ENCODE data around the gene SNIP1. TPM values are rescaled to one million over a fixed set of nuclear protein-coding genes. Genes with fewer than 3 reads are reported as not detected.
"Not testable (repeated sequence)": the region's sequence is repeated elsewhere in the genome, so short reads cannot be mapped to it uniquely, and the experiment has no call there.

Gene SNIP1
- polyA plus RNA-seq, 1 donor: 13.8 TPM

DNA sequence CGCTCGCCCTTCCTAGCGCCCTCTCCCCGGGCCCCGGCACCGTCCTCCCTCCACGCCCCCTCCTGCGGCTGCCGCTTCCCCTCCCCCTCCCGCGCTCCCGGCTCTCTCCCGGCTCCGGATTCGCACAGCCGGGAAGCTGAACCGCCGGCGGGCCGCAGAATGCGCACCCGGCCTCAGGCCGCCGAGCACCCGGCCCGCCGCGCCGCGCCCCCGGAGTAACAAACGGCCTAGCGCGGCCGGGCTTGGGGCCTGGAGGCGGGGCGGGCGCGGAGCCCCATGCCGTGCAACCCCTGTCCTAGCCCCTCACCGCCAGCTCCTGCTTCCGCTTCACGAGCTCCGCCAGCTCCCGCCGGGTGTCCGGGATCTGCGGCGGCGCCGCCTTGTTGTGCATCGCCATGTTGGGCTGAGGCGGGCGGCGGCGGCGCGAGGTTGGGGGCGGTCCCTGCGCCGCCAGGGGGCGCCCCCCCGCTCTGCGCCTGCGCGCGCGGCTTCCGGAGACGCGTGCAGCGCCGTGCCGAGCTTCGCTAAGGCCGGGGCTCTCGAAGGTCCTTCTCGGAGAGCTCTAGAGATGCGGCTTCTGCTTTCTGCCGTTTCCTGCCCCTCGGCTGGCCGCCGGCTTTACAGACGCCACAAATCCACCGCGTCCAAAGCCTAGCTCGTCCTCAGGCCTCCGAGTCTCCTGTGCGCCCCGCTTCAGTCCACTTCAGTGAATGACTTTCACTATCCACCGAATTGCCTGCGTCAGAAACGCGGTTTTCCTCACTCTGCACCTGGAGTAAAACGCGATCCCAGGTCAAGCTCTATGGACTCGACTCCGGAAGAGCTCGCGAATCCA lies 39.5 kb downstream of the SNIP1 start, which contains the start of gene MEAF6:
Gene MEAF6 (minus strand): TSS at position 417 of the 835 bp plus-strand sequence. CDS start 20 bp downstream, at position 397.
- DNase-seq: peak; percentile 80

DNA sequence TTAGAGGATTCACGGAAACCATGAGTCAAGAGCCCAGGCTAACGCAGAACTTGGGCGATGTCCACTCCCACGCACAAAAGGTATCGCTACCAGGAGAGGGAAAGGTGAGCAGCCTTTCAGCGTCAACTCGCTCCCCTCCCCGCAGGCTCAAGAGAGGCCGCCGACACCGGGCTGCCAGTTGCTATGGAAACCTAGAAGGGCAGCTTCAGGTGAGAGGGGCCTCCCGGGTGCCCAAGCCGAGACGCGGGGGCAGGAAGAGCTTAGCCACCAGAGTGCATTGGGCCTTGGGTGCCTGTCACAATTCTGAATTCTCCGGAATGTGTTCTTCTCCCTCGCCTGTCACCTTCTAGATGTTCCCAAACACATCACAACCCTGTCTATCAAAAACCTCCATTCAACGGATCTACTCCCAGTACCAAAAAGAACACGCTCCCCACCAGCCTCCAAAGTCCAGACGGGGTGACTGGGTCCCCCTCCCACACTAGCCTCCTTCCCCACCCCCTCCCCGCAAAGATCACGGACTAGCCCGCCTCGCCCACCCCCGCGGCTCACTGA lies 40.2 kb downstream of the SNIP1 start:
- peak; percentile 40 for DNase-seq

DNA sequence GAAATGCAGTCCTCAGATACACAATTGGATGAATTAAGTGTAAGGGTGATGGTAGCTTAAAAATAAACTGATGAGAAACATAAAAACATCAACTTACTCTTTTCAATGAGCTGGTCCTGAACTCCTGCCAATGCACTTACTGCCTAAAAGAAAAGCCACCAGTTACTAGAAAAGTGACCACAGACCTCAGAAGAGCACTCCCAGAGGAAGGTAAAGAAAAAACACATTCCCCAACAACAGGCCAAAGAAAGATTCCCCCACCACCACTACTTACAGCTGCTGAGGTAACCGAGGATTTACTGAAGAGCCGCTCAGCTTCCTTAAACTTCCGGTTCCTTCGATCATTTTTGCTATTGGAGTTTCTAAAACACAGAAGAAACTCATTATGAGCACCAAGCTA lies 44.9 kb downstream of the SNIP1 start:
- DNase-seq: no peak

GRCh38 chr1:37506740-37507139 lies 47.4 kb downstream of the SNIP1 start:
- no peak for DNase-seq

GRCh38 chr1:37502791-37503190 lies 51.3 kb downstream of the SNIP1 start:
- not testable (repeated sequence) for DNase-seq

GRCh38 chr1:37502104-37502503 lies 52.0 kb downstream of the SNIP1 start:
- no peak for DNase-seq

GRCh38 chr1:37501661-37502060 lies 52.4 kb downstream of the SNIP1 start:
- peak; percentile 38 for DNase-seq

DNA sequence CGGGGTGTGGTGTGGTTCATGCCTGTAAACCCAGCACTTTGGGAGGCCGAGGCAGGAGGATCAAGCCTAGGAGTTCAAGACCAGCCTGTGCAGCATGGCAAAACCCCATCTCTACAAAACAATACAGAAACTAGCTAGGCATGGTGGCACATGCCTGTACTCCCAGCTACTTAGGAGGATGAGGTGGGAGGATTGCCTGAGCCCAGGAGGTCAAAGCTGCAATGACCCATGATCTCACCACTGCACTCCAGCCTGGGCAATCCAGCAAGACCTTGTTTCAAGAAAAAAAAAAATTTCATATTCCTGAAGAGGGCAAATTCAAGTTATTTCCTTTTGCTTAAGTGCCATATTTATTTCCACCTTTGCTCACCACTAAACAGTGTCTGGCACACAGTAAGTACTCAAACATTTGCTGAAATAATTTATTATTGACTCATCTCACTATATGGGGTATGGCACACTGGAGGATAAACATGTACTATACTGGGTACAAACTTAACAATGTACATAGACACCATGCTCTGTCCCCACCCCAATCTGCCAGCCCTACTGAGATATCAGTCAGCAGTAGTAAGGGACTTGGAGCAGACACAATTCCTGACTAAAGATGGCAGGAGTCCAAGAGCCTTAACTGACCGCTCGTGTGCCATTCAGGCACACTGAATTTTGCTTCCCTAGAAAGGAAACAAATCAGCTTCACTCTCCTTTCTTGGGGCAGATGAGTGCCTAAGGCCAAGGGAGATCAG lies 55.0 kb downstream of the SNIP1 start:
- no peak for DNase-seq

DNA sequence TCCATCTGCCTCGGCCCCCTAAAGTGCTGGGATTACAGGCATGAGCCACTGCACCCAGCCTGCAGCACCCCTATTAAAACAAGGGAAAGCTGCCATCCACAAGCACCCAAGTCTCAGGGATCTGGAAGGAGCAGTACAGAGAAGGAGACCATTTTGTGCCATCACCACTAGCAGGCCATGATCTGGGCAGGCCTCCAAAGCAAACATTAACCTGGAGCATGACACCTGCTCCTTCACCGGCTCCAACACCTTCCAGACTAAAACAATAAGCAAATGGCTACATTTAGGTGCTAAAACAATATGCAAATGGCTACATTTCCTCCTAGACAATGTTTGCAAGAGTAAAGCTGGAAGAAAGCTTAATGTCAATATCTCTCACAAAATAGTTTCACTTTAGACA lies 56.3 kb downstream of the SNIP1 start:
- no peak for DNase-seq

DNA sequence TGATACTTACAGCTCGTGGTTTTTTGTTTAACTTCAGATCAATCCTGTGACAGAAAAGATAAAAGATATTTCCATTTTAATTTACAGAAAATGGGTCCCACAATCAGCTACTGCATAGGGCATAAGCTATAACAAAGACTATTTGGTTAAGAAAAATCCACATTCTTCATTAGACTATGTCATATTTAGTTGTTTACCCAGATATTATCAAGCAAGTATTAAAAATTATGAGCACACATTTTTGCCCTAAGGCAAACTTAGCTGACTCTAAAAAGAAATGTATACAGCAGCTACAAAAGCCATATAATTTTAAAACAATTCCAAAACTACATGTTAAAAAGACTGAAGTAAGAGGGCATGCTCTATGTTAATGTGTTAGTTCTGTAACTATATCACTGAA lies 58.2 kb downstream of the SNIP1 start:
- DNase-seq: no peak

DNA sequence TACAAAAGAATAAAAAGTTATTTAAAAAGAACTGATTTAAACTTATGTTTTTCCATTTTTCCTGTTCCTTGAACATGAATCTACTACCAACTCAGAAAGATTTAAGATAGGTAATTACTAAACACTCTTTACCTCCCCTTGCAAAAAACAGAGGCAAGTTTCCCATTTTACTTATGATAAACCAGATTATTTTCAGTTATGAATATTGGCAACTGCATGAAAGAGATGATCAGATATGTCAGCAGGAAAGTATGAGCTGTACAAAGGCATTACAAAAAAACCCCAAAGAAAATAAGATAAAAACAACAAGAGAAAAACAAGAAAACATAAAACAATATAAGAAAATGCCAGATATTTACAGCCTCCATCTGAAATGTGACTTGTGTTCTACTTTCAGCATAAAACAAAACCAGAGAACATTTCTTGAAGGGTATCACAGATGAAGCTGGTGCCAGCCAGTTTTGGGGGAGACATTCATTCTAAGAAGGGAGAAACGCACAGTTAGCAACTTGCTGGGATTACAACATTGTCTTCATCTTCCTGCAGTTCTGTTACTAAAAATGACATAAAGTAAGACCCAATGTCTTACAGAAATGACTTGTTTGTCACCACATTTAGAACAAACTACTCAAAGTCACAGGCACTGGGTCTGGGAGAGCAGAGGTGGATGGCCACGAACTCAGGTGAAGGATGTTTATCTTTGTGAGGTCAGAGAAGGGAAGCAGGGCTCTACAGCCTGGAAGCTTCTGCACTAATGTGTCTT lies 60.6 kb downstream of the SNIP1 start:
- DNase-seq: no peak

GRCh38 chr1:37487619-37487984 lies 66.5 kb downstream of the SNIP1 start:
- no peak for DNase-seq

GRCh38 chr1:37486680-37487618 lies 67.1 kb downstream of the SNIP1 start:
- peak; percentile 55 for DNase-seq

- no peak for DNase-seq
Observed at GRCh38 chr1:37485902-37486679, 68.0 kb downstream of the SNIP1 start.

Other genes with a start within 250 kb of the SNIP1 start
- 1.7 TPM for gene ZC3H12A, start 79.7 kb downstream of the SNIP1 start, polyA plus RNA-seq (ENCODE audit: insufficient read length)
- gene MEAF6, start 39.5 kb downstream of the SNIP1 start, polyA plus RNA-seq (ENCODE audit: insufficient read length): 108 TPM
- 63.0 TPM for gene DNALI1, start 2.6 kb upstream of the SNIP1 start, polyA plus RNA-seq (ENCODE audit: insufficient read length)
- 76.8 TPM for gene GNL2, start 41.6 kb upstream of the SNIP1 start, polyA plus RNA-seq (ENCODE audit: insufficient read length)
- gene RSPO1, start 80.6 kb upstream of the SNIP1 start, polyA plus RNA-seq (ENCODE audit: insufficient read length): 5.9 TPM
- gene CDCA8, start 138.2 kb upstream of the SNIP1 start, polyA plus RNA-seq (ENCODE audit: insufficient read length): 25.6 TPM
- 0.23 TPM for gene EPHA10, start 210.8 kb upstream of the SNIP1 start, polyA plus RNA-seq (ENCODE audit: insufficient read length)
- gene MANEAL, start 239.6 kb upstream of the SNIP1 start, polyA plus RNA-seq (ENCODE audit: insufficient read length): 3.6 TPM

Measured in left kidney (tissue), 2 donors.